Loucy (cell line): ENCODE results near the gene POTEM.
"Not testable (repeated sequence)": the region's sequence is repeated elsewhere in the genome, so short reads cannot be mapped to it uniquely, and the experiment has no call there.

Experiments
- CTCF ChIP-seq: fragments of 200-600 bp; sonication (generic); conservative IDR thresholded peaks from 2 replicates; pipeline ENCODE4 v1.5.1; 2014; ENCODE audit warnings: mild to moderate bottlenecking, antibody characterized with exemption, low read length
- EZH2phosphoT487 ChIP-seq: fragments of 200-600 bp; IDR thresholded peaks from 2 replicates; pipeline ENCODE4 v1.6.1; 2018; ENCODE audit warnings: antibody characterized with exemption, mild to moderate bottlenecking, moderate library complexity, borderline replicate concordance

- not testable (repeated sequence) for TF ChIP-seq CTCF, EZH2phosphoT487
Observed at GRCh38 chr14:19038060-19038664, 70.9 kb downstream of the POTEM start.
